Upper lobe of left lung (tissue), 4 donors: ENCODE results near the gene CBX5.

Experiments used
- CTCF ChIP-seq, 6 experiments: fragments of 450-650 bp in 4 of 6; fragments of 200-600 bp in 2 of 6; sonication (generic) in 2 of 6; IDR thresholded peaks; one replicate each; pipeline ENCODE4 v1.5.1; 2016 to 2019; ENCODE audit warnings: antibody characterized with exemption in 6 of 6
- POLR2A ChIP-seq, 4 donors: fragments of 450-650 bp; IDR thresholded peaks; one replicate each; pipeline ENCODE4 v1.5.1; 2016 to 2017; ENCODE audit warnings: antibody characterized with exemption in 4 of 4, mild to moderate bottlenecking in 2 of 4
- POLR2AphosphoS5 ChIP-seq, 2 donors: sonication (generic); formaldehyde crosslinking; IDR thresholded peaks; one replicate each; pipeline ENCODE4 v1.5.1; 2017; ENCODE audit warnings: antibody characterized with exemption in 2 of 2

GRCh38 chr12:54239620-54240019 lies 40.3 kb downstream of the CBX5 start:
- no peak for TF ChIP-seq CTCF (IDR thresholded peaks at IDR 0.05)
- TF ChIP-seq POLR2A (IDR thresholded peaks at IDR 0.05) = no peak
- TF ChIP-seq POLR2AphosphoS5 (IDR thresholded peaks at IDR 0.05) = no peak
